GM18502 (cell line): ENCODE data around the gene SLC4A5.

Experiments
- ATAC-seq: cut with Tn5 transposase; IDR thresholded peaks from one replicate; pipeline ENCODE4 v1.9.1; 2021; ENCODE audit warnings: mild to moderate bottlenecking; ENCODE audit not compliant: unreplicated experiment, poor library complexity

Gene SLC4A5

GRCh38 chr2:74316627-74317295 is 26.5 kb downstream of the SLC4A5 start:
- no peak for ATAC-seq

- no peak for ATAC-seq
Measured at GRCh38 chr2:74314107-74314506, 29.1 kb downstream of the SLC4A5 start.

- no peak for ATAC-seq
Measured at GRCh38 chr2:74313497-74313896, 29.7 kb downstream of the SLC4A5 start.

GRCh38 chr2:74312913-74313312 is 30.3 kb downstream of the SLC4A5 start:
- no peak for ATAC-seq

DNA sequence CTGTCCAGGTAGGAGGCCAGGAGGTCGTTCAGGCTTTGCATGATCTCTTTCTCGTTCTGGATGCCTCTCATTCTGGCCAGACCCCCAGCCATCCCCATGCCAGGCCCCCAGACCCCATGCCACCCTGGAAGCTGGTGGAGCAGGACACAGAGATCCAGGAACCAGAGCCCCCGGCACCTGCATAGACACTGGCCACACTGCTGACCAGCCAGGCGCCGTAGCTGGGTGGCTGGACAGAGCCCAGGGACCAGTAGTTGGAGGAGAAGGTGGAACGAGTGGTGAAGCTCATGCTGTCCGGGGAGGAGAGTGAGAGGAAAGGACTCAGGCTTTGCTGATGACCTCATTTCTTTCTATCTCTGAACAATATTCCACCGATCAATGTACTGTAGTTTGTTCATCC is 35.5 kb downstream of the SLC4A5 start:
- ATAC-seq, result no peak

- no peak for ATAC-seq
Measured at GRCh38 chr2:74304332-74305148, 38.7 kb downstream of the SLC4A5 start.

- no peak for ATAC-seq
Measured at GRCh38 chr2:74302865-74303264, 40.4 kb downstream of the SLC4A5 start.

GRCh38 chr2:74301262-74301661 is 42.0 kb downstream of the SLC4A5 start:
- ATAC-seq, result no peak

- no peak for ATAC-seq
Measured at GRCh38 chr2:74300506-74300905, 42.7 kb downstream of the SLC4A5 start.

DNA sequence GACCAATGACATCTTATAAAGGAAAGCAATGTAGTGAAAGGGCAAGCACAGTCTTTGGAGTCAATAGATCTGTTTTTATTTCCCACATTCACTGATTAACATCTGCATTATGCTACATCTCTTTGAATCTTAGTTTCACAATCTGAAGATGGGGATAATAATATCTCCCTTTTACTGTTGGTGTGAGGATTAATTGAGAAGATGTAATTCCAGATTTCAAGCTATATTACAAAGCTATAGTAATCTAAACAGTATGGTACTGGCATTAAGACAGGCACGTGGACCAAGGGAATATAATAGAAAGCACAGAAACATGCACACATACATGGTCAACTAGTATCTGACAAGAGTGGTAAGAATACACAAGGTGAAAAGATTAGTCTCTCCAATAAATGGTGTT is 45.3 kb downstream of the SLC4A5 start:
- no peak for ATAC-seq

- ATAC-seq, result peak; percentile 73
Measured at GRCh38 chr2:74297391-74297790, 45.8 kb downstream of the SLC4A5 start.

DNA sequence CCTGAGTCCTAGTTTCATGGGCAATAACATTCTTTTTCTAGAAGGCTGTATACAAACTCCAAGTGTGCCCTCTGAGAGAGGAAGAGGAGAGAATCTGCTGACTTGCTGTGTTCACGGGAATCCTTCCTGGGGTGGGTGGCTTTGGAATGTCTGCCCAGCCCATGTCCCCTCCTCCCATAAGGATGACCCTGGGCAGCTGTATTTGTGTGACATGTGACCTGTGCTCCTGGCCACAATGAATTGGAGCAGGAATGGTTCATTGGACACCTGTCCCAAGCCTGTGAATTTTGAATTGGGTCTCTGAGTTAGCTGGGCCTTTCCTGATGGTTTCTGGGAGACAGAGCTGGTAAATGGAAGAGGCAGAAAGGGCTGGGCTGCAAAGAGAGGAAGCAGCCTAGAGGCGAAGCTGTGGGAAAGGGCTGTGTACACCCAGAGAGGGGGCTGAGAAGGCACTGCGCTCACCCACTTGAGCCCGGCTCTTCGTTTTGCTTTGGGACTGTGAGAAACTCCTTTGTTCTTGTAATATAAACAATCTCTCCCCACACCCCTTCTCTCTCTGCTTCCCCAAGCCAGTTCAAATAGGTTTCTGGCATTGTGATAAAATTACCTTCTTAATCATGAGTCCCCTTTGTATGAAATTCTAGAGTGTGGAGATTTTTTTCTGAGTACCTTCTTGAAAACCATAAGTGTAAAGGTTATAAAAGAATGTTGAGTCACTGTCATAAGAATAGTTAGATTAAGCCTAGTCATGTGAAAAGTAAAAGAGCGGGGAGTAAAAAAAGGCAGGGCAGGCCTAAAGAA is 49.8 kb downstream of the SLC4A5 start:
- ATAC-seq, result no peak

- no peak for ATAC-seq
Measured at GRCh38 chr2:74292751-74293150, 50.5 kb downstream of the SLC4A5 start.

- no peak for ATAC-seq
Measured at GRCh38 chr2:74291886-74292621, 51.2 kb downstream of the SLC4A5 start.

DNA sequence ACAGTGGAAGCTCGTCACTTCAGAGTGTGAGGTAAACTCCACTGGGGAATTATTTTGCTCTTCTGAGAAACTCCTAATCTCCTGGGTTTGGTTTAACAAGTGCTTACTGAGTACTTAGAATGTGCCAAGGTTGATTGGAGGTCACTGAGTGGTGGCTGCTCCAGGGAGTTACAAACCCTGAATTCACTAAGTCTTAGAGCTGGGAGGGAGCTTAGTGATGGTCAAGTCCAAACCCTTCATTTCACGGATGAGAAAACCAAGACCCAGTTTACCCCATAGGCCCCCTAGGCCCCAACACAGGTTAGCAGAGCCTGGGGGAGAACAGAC is 52.0 kb downstream of the SLC4A5 start:
- no peak for ATAC-seq

GRCh38 chr2:74290466-74291217 is 52.6 kb downstream of the SLC4A5 start:
- peak; percentile 74 for ATAC-seq

- no peak for ATAC-seq
Measured at GRCh38 chr2:74290066-74290465, 53.1 kb downstream of the SLC4A5 start.

- no peak for ATAC-seq
Measured at GRCh38 chr2:74286725-74287124, 56.5 kb downstream of the SLC4A5 start.

GRCh38 chr2:74281141-74281975 is 61.9 kb downstream of the SLC4A5 start:
- ATAC-seq, result no peak
